DND-41 (cell line): ENCODE measurements around the gene GHDC.

Source experiments
- EZH2 ChIP-seq: IDR thresholded peaks from 3 replicates; pipeline ENCODE4 v1.6.1; 2012; ENCODE audit warnings: borderline replicate concordance, low read depth, mild to moderate bottlenecking, moderate library complexity, low read length, inconsistent platforms; ENCODE audit not compliant: severe bottlenecking
- TF ChIP-seq, protein P1 (sequence below): IDR thresholded peaks from 2 replicates; pipeline ENCODE4 v1.5.1; 2012; ENCODE audit warnings: borderline replicate concordance, low read length, moderate library complexity, mild to moderate bottlenecking; ENCODE audit not compliant: poor library complexity, severe bottlenecking; ENCODE audit errors: extremely low read depth

DNA sequence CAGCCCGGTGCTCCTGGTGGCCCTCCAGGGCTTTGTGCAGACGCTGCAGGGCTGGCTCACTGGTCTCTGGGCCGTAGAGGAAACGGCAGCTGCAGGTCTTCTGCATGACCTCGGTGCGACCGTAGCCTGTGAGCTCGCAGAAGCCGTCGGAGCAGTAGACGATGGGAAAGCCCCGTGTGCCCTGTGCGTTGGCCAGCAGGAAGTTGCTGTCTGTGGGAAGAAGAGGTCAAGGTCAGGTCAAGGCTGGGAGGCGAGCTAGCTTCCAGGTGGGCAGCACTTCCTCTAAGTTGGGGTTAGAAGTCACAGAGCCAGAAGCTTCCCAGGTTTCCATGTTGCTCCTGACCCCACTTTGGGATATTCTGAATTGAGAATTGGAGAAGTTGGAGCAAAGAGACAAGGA lies 15.5 kb downstream of the GHDC start:
- no peak for TF ChIP-seq EZH2
- TF ChIP-seq, protein P1, sequence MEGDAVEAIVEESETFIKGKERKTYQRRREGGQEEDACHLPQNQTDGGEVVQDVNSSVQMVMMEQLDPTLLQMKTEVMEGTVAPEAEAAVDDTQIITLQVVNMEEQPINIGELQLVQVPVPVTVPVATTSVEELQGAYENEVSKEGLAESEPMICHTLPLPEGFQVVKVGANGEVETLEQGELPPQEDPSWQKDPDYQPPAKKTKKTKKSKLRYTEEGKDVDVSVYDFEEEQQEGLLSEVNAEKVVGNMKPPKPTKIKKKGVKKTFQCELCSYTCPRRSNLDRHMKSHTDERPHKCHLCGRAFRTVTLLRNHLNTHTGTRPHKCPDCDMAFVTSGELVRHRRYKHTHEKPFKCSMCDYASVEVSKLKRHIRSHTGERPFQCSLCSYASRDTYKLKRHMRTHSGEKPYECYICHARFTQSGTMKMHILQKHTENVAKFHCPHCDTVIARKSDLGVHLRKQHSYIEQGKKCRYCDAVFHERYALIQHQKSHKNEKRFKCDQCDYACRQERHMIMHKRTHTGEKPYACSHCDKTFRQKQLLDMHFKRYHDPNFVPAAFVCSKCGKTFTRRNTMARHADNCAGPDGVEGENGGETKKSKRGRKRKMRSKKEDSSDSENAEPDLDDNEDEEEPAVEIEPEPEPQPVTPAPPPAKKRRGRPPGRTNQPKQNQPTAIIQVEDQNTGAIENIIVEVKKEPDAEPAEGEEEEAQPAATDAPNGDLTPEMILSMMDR = no peak
